ENCODE measurements around the gene CREBBP.

Gene CREBBP

GRCh38 chr16:3770530-3770929 is 110.0 kb downstream of the CREBBP start:
- Mint-ChIP-seq H3K9me3 (no peaks in the 10 kb centered on the region), H3K27ac (no peak overlapping the region), H3K4me1 (ENCODE audit: low read depth) (peaks cover 3% of the 10 kb centered on the region), H3K36me3 (ENCODE audit: low read depth) (peaks cover 46% of the 10 kb centered on the region), H3K27me3 (ENCODE audit: low read depth) (no peaks in the 10 kb centered on the region), H3K4me3 (no peak overlapping the region)

DNA sequence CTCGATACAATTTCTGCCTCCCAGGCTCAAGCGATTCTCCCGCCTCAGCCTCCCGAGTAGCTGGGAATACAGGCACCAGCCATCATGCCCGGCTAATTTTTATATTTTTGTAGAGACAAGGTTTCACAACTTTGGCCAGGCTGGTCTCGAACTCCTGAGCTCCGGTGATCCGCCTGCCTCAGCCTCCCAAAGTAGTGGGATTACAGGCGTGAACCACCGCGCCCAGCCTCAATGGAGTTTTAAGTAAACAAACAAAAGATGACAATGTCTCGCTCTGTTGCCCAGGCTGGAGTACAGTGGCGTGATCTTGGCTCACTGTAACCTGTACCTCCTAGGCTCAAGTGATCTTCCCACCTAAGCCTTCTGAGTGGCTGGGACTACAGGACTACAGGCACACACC is 110.6 kb downstream of the CREBBP start:
- H3K4me3 Mint-ChIP-seq = no peak overlapping the region
- H3K9me3 Mint-ChIP-seq = no peaks in the 10 kb centered on the region
- H3K4me1 Mint-ChIP-seq (ENCODE audit: low read depth) = peaks cover 3% of the 10 kb centered on the region
- H3K27me3 Mint-ChIP-seq (ENCODE audit: low read depth) = no peaks in the 10 kb centered on the region
- peaks cover 46% of the 10 kb centered on the region for H3K36me3 Mint-ChIP-seq (ENCODE audit: low read depth)
- H3K27ac Mint-ChIP-seq = no peak overlapping the region

- Mint-ChIP-seq H3K9me3 (no peaks in the 10 kb centered on the region), H3K36me3 (ENCODE audit: low read depth) (peaks cover 42% of the 10 kb centered on the region), H3K27me3 (ENCODE audit: low read depth) (no peaks in the 10 kb centered on the region), H3K4me1 (ENCODE audit: low read depth) (no peaks in the 10 kb centered on the region), H3K27ac (no peak overlapping the region), H3K4me3 (no peak overlapping the region)
These were observed 111.5 kb downstream of the CREBBP start for GRCh38 chr16:3769013-3769412.

DNA sequence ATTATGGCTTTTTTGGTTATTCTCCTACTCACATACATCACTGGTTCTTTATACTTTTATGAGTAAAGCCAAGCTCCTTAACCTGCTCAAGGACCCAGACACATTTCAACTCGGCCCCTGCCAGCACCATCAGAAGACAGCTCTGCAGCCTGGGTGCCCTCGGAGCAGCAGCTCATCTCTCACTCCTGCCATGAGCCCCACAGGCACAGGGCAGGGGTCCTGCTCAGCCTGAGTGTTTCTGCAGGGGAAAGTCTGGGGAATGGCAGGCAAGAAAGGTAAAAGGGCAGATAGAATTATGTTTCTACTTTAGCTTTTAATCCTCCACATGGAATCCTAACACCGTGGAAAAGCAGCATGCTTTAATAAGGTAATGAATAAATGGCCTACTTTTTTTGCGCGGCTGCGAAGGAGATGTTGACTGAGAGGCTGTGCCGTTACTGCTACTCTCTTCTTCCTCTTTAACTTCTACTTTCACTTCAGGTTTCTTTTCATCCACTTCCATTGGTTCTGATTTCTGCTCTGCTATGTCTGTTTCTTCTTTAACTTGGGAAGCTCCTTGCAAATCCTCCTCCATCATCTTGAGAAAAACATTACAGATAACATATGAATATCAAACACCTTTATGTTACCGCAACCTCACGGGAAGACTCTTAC is 113.1 kb downstream of the CREBBP start:
- Mint-ChIP-seq H3K4me3 (no peak overlapping the region), H3K27ac (peak overlapping the region; percentile 5), H3K36me3 (ENCODE audit: low read depth) (peaks cover 35% of the 10 kb centered on the region)

GRCh38 chr16:3766177-3766576 is 114.3 kb downstream of the CREBBP start:
- no peaks in the 10 kb centered on the region for H3K4me1 Mint-ChIP-seq (ENCODE audit: low read depth)
- no peaks in the 10 kb centered on the region for H3K27me3 Mint-ChIP-seq (ENCODE audit: low read depth)
- H3K27ac Mint-ChIP-seq = no peak overlapping the region
- no peaks in the 10 kb centered on the region for H3K9me3 Mint-ChIP-seq
- no peak overlapping the region for H3K4me3 Mint-ChIP-seq
- H3K36me3 Mint-ChIP-seq (ENCODE audit: low read depth) = peaks cover 36% of the 10 kb centered on the region

More for the DNA sequence above, 113.1 kb downstream of the CREBBP start:
- Mint-ChIP-seq H3K9me3 (no peaks in the 10 kb centered on the region), H3K27me3 (ENCODE audit: low read depth) (no peaks in the 10 kb centered on the region), H3K4me1 (ENCODE audit: low read depth) (no peaks in the 10 kb centered on the region)

DNA sequence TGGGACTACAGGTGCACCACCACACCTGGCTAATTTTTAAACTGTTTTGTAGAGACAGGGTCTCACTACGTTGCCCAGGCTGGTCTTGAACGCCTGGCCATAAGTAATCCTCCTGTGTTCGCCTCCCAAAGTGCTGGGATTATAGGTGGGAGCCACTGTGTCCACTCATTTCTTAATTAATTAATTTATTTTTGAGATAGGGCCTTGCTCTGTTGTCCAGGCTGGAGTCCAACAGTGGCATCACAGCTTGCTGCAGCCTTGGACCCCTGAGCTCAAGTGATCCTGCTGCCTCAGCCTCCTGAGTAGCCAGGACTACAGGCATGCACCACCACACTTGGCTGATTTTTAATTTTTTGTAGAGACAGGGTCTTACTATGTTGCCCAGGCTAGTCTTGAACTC is 116.1 kb downstream of the CREBBP start:
- H3K27me3 Mint-ChIP-seq (ENCODE audit: low read depth) = no peaks in the 10 kb centered on the region
- no peaks in the 10 kb centered on the region for H3K9me3 Mint-ChIP-seq
- H3K27ac Mint-ChIP-seq = no peak overlapping the region
- H3K4me3 Mint-ChIP-seq = no peak overlapping the region
- peaks cover 28% of the 10 kb centered on the region for H3K36me3 Mint-ChIP-seq (ENCODE audit: low read depth)
- no peaks in the 10 kb centered on the region for H3K4me1 Mint-ChIP-seq (ENCODE audit: low read depth)

- no peak overlapping the region for H3K27ac Mint-ChIP-seq
These were observed 118.3 kb downstream of the CREBBP start for GRCh38 chr16:3762107-3762750.

DNA sequence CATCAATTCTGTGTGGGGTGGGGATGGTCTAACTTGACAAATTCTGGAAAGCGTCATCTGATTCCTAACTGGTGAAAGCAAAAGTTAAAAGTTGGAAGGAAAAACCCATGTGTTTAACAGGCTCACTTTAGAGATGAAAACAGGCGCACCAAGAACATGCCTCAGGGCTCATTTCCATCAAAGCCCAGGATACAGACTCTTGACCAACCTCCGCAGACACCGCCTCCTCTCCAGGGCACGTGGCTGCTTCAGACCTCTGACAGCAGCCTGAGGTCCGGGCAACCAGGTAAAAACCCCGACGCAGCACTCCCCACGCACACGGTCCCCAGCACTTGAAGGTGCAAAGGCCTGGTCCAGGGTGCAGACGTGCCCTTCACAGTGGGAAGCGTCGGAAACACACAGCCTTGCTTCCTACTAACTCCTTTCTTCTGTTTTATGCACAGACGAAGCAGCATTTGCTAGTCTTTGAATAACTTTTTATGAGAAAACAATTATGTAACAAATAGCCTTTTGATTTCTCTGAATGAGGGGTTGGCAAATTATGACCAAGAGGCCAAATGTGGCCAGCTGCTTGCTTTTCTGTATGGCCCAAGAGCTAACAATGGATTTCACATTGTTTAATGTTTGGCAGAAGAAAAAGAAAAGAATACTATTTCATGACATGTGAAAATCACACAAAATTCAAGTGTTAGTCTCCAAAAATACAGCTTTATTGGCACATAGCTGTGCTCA is 119.0 kb downstream of the CREBBP start:
- H3K27me3 Mint-ChIP-seq (ENCODE audit: low read depth) = no peaks in the 10 kb centered on the region
- peaks cover 16% of the 10 kb centered on the region for H3K36me3 Mint-ChIP-seq (ENCODE audit: low read depth)
- no peaks in the 10 kb centered on the region for H3K4me1 Mint-ChIP-seq (ENCODE audit: low read depth)
- H3K4me3 Mint-ChIP-seq = no peak overlapping the region
- H3K9me3 Mint-ChIP-seq = no peaks in the 10 kb centered on the region
- no peak overlapping the region for H3K27ac Mint-ChIP-seq

More at GRCh38 chr16:3762107-3762750, 118.3 kb downstream of the CREBBP start:
- H3K9me3 Mint-ChIP-seq = no peaks in the 10 kb centered on the region
- no peaks in the 10 kb centered on the region for H3K27me3 Mint-ChIP-seq (ENCODE audit: low read depth)
- H3K36me3 Mint-ChIP-seq (ENCODE audit: low read depth) = peaks cover 22% of the 10 kb centered on the region
- no peaks in the 10 kb centered on the region for H3K4me1 Mint-ChIP-seq (ENCODE audit: low read depth)
- H3K4me3 Mint-ChIP-seq = no peak overlapping the region

- H3K9me3 Mint-ChIP-seq = no peaks in the 10 kb centered on the region
- H3K36me3 Mint-ChIP-seq (ENCODE audit: low read depth) = peaks cover 14% of the 10 kb centered on the region
- no peaks in the 10 kb centered on the region for H3K27me3 Mint-ChIP-seq (ENCODE audit: low read depth)
- no peak overlapping the region for H3K27ac Mint-ChIP-seq
- H3K4me3 Mint-ChIP-seq = no peak overlapping the region
- no peaks in the 10 kb centered on the region for H3K4me1 Mint-ChIP-seq (ENCODE audit: low read depth)
These were observed 120.0 kb downstream of the CREBBP start for GRCh38 chr16:3760518-3760917.

GRCh38 chr16:3759736-3760135 is 120.8 kb downstream of the CREBBP start:
- Mint-ChIP-seq H3K36me3 (ENCODE audit: low read depth) (peaks cover 19% of the 10 kb centered on the region), H3K27ac (no peak overlapping the region), H3K4me3 (no peak overlapping the region), H3K4me1 (ENCODE audit: low read depth) (no peaks in the 10 kb centered on the region), H3K9me3 (no peaks in the 10 kb centered on the region), H3K27me3 (ENCODE audit: low read depth) (no peaks in the 10 kb centered on the region)

GRCh38 chr16:3756113-3756512 is 124.4 kb downstream of the CREBBP start:
- Mint-ChIP-seq H3K9me3 (no peaks in the 10 kb centered on the region), H3K27me3 (ENCODE audit: low read depth) (no peaks in the 10 kb centered on the region), H3K4me3 (no peak overlapping the region), H3K27ac (no peak overlapping the region), H3K36me3 (ENCODE audit: low read depth) (peaks cover 29% of the 10 kb centered on the region), H3K4me1 (ENCODE audit: low read depth) (peaks cover 3% of the 10 kb centered on the region)

DNA sequence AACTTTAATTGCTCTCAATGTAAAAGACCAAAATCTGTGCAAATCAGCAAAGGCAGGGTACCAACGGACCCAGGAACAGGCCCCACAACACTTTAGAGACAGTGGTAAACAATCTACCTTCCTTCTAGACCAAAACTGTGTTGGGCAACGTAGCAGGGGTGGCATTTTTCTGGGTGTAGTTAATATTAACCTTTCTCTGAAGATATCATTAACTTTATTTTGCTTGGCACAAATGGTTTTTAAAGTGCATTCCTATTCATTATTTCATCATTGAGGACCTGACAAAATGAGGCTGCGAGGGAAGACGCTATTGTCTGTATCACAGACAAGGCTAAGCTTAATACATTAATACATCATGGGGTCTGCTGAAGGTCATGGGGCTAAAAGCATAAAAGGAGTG is 125.3 kb downstream of the CREBBP start:
- peaks cover 33% of the 10 kb centered on the region for H3K36me3 Mint-ChIP-seq (ENCODE audit: low read depth)

GRCh38 chr16:3754772-3755171 is 125.7 kb downstream of the CREBBP start:
- Mint-ChIP-seq H3K27ac (no peak overlapping the region), H3K4me3 (no peak overlapping the region), H3K9me3 (no peaks in the 10 kb centered on the region), H3K27me3 (ENCODE audit: low read depth) (no peaks in the 10 kb centered on the region), H3K4me1 (ENCODE audit: low read depth) (peaks cover 6% of the 10 kb centered on the region), H3K36me3 (ENCODE audit: low read depth) (peaks cover 35% of the 10 kb centered on the region)

More for the DNA sequence above, 125.3 kb downstream of the CREBBP start:
- Mint-ChIP-seq H3K4me3 (no peak overlapping the region), H3K4me1 (ENCODE audit: low read depth) (peaks cover 3% of the 10 kb centered on the region), H3K9me3 (no peaks in the 10 kb centered on the region), H3K27ac (no peak overlapping the region), H3K27me3 (ENCODE audit: low read depth) (no peaks in the 10 kb centered on the region)

GRCh38 chr16:3754081-3754703 is 126.3 kb downstream of the CREBBP start:
- Mint-ChIP-seq H3K36me3 (ENCODE audit: low read depth) (peaks cover 35% of the 10 kb centered on the region), H3K27ac (no peak overlapping the region), H3K27me3 (ENCODE audit: low read depth) (no peaks in the 10 kb centered on the region), H3K9me3 (no peaks in the 10 kb centered on the region), H3K4me3 (no peak overlapping the region), H3K4me1 (ENCODE audit: low read depth) (peaks cover 7% of the 10 kb centered on the region)
